GM23248 (cell line): Measurements from ENCODE around the gene ERICH3.

Source experiments
- EZH2 ChIP-seq: fragments of 200-600 bp; sonication (generic); IDR thresholded peaks from 2 replicates; pipeline ENCODE4 v1.6.1; 2018; ENCODE audit warnings: antibody characterized with exemption, mild to moderate bottlenecking; ENCODE audit not compliant: insufficient read depth, poor library complexity, severe bottlenecking
- EZH2phosphoT487 ChIP-seq: fragments of 200-600 bp; sonication (generic); IDR thresholded peaks from 2 replicates; pipeline ENCODE4 v1.6.1; 2018; ENCODE audit warnings: antibody characterized with exemption, moderate library complexity, mild to moderate bottlenecking, low read depth; ENCODE audit not compliant: insufficient read depth

GRCh38 chr1:74593887-74594866 lies 79.4 kb downstream of the ERICH3 start:
- TF ChIP-seq EZH2 (no peak), EZH2phosphoT487 (no peak)
